Measurements from ENCODE around the gene KRTAP22-2. TPM values are rescaled to one million over a fixed set of nuclear protein-coding genes. Genes with fewer than 3 reads are reported as not detected.

KRTAP22-2 gene
- polyA plus RNA-seq, 2 of the 4 experiments (the other 2 are of a cell fraction), result not detected

- H3K9me3 ChIP-seq, result no peaks in the 10 kb centered on the region
- H3K4me1 ChIP-seq, result no peaks in the 10 kb centered on the region
- H3K27ac ChIP-seq, result no peak within 1 kb of the TSS
- 2% methylated on average over 3 of the region's 3 CpGs for WGBS (ENCODE audit: missing lambda C conversion rate)
- no peak within 1 kb of the TSS for H3K4me2 ChIP-seq
- ATAC-seq, result no peak
- DNase-seq (ENCODE audit: low read depth in 1 of 2, low spot score in 1 of 2), result no peak
- TF ChIP-seq HEYL (CRISPR knock-in tag; IDR thresholded peaks at IDR 0.05) (no peak), E2F6 (IDR thresholded peaks at IDR 0.05; ENCODE audit: borderline replicate concordance, low read depth) (no peak), CBX8 (IDR thresholded peaks at IDR 0.05) (no peak), EHF (CRISPR knock-in tag; IDR thresholded peaks at IDR 0.05) (no peak), HOXA7 (CRISPR knock-in tag; IDR thresholded peaks at IDR 0.05) (no peak), POLR2AphosphoS2 (conservative IDR thresholded peaks at IDR 0.05; ENCODE audit: low read length) (no peak), RFX5 (IDR thresholded peaks at IDR 0.05) (no peak)
- POLR2A ChIA-PET, result no interaction called here
- FAIRE-seq, result no peak
- CTCF ChIA-PET, result no interaction called here
- no peak within 1 kb of the TSS for H3K4me3 ChIP-seq
These were observed 30.3 kb upstream of the KRTAP22-2 start, which contains the start of gene KRTAP20-4 for GRCh38 chr21:30620522-30620921. KRTAP20-4 (plus strand) TSS chr21:30620627.

GRCh38 chr21:30620080-30620479, 29.9 kb upstream of the KRTAP22-2 start:
- Histone ChIP-seq H3K4me1 (no peaks in the 10 kb centered on the region), H3K4me2 (no peak overlapping the region), H3K9me3 (no peaks in the 10 kb centered on the region), H3K27ac (no peak overlapping the region), H3K4me3 (no peak overlapping the region)
- FAIRE-seq, result no peak
- no peak for ATAC-seq
- TF ChIP-seq CHD2 (IDR thresholded peaks at IDR 0.05; ENCODE audit: low read length, partially characterized antibody) (no peak), CEBPB (IDR thresholded peaks at IDR 0.05) (no peak), USF2 (IDR thresholded peaks at IDR 0.05) (no peak), CBX8 (IDR thresholded peaks at IDR 0.05) (no peak), REST (IDR thresholded peaks at IDR 0.05) (no peak), ELK1 (IDR thresholded peaks at IDR 0.05; ENCODE audit: low read depth, low read length) (no peak), HOXB5 (CRISPR knock-in tag; IDR thresholded peaks at IDR 0.05) (no peak), GATA3 (IDR thresholded peaks at IDR 0.05; ENCODE audit: borderline replicate concordance) (no peak), ATOH8 (CRISPR knock-in tag; IDR thresholded peaks at IDR 0.05; ENCODE audit: low read depth) (no peak), RNF2 (IDR thresholded peaks at IDR 0.05; ENCODE audit: borderline replicate concordance, low read depth) (no peak), FOSB (CRISPR knock-in tag; IDR thresholded peaks at IDR 0.05) (no peak), FOXS1 (CRISPR knock-in tag; IDR thresholded peaks at IDR 0.05) (no peak), NR3C1 (IDR thresholded peaks at IDR 0.05) (no peak), MAFK (IDR thresholded peaks at IDR 0.05; ENCODE audit: partially characterized antibody) (no peak), PBX3 (IDR thresholded peaks at IDR 0.05) (no peak), FOSL2 (IDR thresholded peaks at IDR 0.05) (no peak), FOSL2 (CRISPR knock-in tag; IDR thresholded peaks at IDR 0.05) (no peak), CHD4 (IDR thresholded peaks at IDR 0.05; ENCODE audit: borderline replicate concordance) (no peak), EHF (CRISPR knock-in tag; IDR thresholded peaks at IDR 0.05) (no peak), RARB (CRISPR knock-in tag; IDR thresholded peaks at IDR 0.05) (no peak), JUN (IDR thresholded peaks at IDR 0.05) (no peak)
- POLR2A ChIA-PET, result no interaction called here
- DNase-seq (ENCODE audit: low read depth in 1 of 2, low spot score in 1 of 2), result no peak
- CTCF ChIA-PET, result no interaction called here

All from A549 (cell line).